ENCODE data around the gene B4GALNT3.
A peak's percentile ranks its signal among the peaks of the same experiment; 100 is the strongest.

Gene B4GALNT3

GRCh38 chr12:559906-560455 is 100.2 kb downstream of the B4GALNT3 start:
- no peak for DNase-seq (ENCODE audit: low read depth)

- DNase-seq (ENCODE audit: low read depth): no peak
Measured at GRCh38 chr12:560691-561390, 101.1 kb downstream of the B4GALNT3 start.

- no peak for DNase-seq (ENCODE audit: low read depth)
Measured at GRCh38 chr12:561391-561705, 101.6 kb downstream of the B4GALNT3 start.

GRCh38 chr12:561908-562593 is 102.3 kb downstream of the B4GALNT3 start:
- DNase-seq (ENCODE audit: low read depth): no peak

DNA sequence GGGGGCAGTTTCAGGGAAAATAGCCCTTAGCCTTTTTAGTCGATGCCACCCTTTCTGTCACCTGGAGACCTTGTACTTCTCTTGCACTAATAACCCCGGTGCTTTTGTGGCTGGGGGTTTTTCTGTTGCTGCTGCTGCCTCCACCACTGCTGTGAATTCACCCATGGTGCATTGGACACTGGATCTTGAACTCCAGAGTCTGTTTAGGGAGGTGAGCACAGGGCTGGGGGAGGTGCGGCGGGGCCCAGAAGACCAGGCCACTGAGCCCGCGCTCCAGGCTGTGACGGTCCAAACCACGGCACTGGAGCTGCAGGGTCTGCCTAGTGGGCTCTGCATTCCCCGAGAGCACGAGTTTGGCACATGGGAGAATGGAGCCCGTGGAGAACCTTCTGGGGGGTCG is 102.9 kb downstream of the B4GALNT3 start:
- no peak for DNase-seq (ENCODE audit: low read depth)

- DNase-seq (ENCODE audit: low read depth): peak; percentile 35
Measured at GRCh38 chr12:563250-563781, 103.6 kb downstream of the B4GALNT3 start.

DNA sequence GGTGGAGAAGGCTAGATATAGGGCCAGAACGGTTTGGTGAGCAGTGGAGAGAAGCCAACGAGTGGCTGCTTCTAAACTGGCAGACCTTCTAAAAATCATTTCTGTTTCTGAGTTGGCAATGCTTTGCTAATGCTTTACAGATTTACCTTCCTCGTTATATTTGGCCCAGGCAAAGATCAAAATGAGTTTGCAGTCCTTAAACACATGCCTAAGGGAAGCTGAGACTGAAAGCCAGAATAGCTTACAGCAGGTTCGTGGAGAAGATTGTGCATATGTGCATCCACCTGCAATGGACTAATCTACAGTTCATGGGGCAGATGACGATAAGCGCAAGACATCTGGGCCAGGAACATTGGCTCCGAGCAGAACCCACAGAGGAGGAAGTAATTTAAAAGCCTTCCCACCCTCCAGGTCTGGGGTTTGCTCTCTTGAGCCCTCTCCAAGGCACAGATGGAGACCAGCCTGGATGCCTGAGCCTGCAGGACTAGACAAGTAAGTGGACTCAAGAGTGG is 104.1 kb downstream of the B4GALNT3 start:
- no peak for DNase-seq (ENCODE audit: low read depth)

DNA sequence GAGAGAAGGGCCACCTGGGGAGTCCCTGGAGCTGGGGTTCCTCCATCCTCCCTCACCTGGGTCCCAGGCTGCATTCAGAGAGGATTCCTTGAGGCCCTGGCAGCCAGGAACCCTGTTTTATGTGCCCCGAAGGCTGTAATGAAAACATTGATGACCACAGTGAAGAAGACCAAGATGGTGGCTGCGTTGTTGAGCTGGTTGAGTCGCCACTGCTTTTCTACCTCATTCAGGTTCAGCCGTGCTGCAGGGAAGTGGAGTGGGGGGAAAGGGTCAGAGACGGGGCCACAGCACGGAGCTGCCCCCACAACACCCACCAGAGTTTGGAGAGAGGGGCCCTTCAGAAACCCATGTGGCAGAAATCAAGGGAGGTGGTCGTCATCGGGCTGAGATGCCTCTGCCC is 105.4 kb downstream of the B4GALNT3 start:
- no peak for DNase-seq (ENCODE audit: low read depth)

- no peak for DNase-seq (ENCODE audit: low read depth)
Measured at GRCh38 chr12:565589-566105, 105.9 kb downstream of the B4GALNT3 start.

DNA sequence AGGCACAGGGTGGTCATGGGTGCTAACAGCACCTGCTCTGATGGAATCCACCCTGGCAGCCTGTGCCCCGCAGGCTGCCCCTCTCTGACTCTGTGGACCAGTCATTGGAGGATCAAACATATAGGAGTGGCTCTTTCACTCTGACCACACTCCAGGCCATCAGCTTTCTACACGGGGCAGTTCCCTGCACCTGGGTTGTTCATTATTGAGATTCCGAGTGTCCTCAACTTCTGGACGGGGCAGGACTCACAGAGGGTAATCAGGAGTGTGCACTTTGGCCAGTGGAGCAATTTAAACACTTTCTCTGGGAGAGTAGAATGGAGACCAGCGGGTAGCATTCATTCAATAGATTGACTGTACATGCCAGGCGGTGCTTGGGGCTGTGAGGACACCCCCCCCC is 108.7 kb downstream of the B4GALNT3 start:
- DNase-seq (ENCODE audit: low read depth): no peak

DNA sequence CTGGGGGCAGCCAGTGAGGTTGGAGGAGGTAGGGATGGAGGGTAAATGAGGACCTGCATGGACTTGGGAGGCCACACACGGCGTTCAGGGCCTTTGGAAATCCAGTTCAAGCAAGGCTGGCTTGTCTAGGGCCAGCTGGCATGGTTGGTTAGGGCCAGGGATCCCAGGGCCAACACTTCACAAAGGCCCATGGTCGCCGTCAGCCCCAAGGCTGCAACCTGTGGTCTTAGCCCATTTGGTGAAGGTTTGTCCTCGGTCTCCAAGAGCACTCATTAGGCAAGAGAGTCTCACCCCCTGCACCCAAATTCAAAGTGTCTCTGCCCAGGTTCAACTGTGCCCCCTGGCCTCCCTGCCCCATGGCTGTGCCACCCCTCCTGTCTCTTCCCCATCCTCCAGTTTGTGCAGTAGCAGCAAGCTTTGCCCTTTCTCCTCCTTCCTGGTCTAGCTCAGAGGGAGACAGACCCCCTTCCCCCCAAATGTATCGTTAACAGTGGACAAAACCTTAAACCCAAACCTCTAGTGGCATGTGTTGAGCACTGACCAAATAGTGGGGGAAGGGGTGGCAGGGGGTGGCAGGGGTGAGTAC is 109.4 kb downstream of the B4GALNT3 start:
- no peak for DNase-seq (ENCODE audit: low read depth)

DNA sequence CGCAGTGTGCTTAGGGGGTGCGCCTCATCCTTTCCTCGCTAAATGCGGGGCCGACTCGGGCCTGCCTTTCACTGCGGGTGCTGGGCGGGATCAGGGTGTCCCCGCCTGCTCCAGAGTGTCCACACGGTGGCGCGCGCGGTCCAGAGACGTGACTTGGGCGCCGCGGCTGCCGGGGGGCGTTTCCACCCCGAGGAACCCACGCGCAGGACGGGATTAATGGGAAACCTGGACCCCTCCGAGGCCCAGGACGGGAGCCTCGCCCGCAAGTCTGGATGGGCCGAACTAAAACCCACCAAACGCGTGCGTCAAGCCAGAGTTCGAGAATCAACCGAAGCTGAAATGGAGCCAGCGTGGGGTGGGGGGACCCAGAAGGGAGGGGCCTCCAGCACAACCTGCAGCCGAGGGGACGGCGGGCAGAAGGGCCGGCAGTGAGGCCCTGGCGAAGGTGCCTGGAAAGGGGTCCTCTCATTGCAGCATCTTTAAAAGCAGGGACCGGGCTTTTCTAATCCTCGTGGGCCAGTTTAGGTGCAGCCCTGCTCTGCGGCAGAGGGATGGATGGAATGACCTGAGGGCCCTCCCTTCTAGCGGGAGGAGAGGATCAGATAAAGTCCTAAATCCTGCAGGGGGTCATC is 110.2 kb downstream of the B4GALNT3 start:
- peak; percentile 86 for DNase-seq (ENCODE audit: low read depth)

DNA sequence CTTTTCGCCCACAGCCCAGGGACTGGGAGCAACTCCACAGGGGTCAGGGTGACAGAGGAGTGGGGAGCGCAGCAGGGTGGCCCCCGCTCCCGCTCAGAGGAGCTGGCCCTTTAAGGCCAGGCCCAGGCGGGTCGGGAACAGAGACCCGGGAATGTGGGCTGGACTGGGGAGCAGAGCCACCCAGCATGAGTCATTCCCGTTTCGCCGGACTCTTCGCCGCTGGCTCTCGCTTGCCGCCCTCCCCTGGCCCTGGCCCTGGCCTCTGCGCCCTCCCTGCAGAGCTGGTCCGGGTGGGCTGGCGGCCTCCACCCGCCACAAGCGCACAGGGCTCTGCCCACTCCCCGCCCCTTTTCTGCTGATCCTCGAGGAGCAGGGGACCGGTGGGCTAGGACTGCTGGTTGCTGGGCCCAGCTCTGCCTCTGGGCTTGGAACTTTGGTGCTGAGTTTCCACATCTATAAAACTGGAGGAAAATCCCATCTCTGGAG is 110.7 kb downstream of the B4GALNT3 start:
- peak; percentile 92 for DNase-seq (ENCODE audit: low read depth)

- DNase-seq (ENCODE audit: low read depth): peak; percentile 83
Measured at GRCh38 chr12:570921-571794, 111.4 kb downstream of the B4GALNT3 start.

DNA sequence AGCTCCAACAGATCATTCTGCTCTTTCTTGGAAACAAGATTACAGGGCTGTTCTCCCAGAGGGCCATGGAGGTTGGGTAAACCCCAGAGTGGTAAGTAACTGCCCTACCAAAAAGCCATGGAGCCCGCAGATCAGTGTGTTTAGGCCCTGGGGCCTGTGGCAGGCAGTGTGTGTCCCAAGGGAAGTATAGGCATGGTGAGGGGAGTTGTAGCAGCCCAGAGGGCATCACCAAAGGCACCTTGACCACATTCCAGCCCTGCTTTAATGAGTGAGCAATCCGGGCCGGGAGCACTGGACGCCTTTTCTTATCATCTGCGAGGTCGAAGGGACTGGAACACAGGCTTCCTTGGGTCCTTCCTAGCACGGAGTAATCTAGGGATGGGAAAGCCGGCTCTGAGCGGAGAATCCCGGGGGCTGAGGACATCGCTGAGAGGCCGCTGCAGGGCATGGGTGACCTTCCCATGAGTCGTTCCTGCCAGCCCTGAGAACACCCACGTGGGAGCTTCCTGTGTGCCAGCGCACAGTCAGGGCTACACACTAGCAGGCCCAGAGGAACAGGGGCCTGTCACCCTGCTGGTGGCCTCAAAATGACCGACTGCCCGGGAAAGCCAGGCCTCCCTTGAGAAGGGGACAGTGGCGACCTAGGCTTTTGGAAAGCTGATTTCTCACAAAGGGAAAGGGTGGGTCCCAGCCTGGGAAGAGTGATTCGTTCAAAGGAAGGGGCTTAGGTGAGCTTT is 112.2 kb downstream of the B4GALNT3 start:
- peak; percentile 23 for DNase-seq (ENCODE audit: low read depth)

DNA sequence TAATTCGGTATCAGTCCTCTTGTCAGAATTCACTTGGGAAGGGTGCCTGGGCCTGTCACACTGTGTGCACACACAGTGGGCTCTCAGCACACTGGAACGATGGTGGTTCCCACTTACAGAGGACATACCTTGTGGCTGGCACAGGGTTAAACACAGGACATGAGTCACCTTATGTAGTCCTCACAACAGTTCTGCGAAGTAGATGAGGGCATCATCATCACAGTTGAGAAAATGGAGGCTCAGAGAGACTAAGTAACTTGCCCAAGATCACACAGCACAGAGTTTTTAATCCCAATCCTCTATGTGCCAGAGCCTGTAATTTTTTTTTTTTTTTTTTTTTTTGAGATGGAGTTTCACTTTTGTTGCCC is 112.8 kb downstream of the B4GALNT3 start:
- DNase-seq (ENCODE audit: low read depth): no peak

DNA sequence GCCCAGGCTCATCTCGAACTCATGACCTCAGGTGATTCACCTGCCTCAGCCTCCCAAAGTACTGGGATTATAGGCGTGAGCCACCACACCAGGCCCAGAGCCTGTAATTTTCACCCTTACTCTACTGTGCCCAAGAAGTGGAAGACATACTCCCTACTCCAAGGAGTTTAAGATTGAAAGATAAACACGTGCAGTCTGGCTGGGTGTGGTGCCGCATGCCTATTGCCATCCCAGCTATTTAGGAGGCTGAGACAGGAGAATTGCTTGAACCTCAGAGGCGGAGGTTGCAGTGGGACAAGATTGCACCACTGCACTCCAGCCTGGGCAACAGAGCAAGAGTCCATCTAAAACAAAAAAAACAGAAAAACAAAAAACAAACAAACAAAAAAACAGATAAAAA is 113.5 kb downstream of the B4GALNT3 start:
- no peak for DNase-seq (ENCODE audit: low read depth)

DNA sequence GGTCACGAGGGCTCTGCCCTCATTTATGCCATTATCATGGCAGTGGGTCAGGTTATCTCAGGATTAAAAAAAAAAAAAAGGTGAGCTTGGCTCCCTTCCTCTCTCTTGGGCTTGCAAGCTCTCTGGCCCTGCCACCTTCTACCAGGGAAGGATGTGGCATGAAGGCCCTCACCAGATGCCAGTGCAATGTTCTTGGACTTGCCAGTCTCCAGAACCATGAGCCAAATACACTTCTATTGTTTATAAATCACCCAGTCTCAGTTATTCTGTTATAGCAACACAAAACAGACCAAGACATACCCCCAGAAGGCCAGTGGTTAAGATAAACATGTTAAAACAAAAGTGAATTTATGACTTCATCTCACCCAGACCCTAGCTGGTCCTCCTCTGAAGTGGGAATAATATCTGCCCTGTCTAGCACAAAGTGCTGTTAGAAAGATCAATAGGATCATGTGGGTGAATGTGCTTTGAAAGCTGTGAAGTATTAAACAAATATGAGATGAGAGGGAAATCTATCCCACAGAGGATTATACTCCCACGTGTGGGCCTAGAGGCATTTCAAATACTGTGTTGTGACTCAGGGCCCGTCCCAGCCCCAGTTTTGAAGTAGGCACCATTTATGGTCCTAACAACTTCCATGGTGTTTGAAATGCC is 114.9 kb downstream of the B4GALNT3 start:
- DNase-seq (ENCODE audit: low read depth): no peak

DNA sequence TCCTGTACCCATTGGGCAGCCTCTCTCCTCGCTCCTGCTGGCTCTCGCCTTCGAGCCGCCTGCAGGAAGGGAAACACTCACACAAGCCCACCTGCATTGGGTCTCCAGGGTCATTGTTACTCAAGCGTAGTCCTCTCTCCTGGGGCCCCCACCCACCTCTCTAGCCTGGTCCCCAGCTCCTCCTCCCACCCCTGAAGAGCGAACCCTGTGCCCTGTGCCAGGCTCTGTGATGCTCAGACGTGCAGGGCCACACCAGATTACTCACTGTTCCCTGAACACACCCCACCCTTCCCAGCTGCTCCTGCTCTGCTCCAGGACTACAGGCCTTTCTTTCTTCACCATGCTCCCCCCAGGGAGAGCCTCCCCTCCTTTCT is 115.4 kb downstream of the B4GALNT3 start:
- no peak for DNase-seq (ENCODE audit: low read depth)

All from EH (cell line).